Upper lobe of right lung (tissue), 1 donor: Measurements from ENCODE around the gene DUSP11. TPM values are rescaled to one million over a fixed set of nuclear protein-coding genes. Genes with fewer than 3 reads are reported as not detected.
"Not testable (repeated sequence)": the region's sequence is repeated elsewhere in the genome, so short reads cannot be mapped to it uniquely, and the experiment has no call there.

ENCODE experiments used
- ATAC-seq: fragments of 200-7000 bp; cut with Tn5 transposase; one replicate; pipeline ENCODE4 v1.9.1; 2020; ENCODE audit warnings: mild to moderate bottlenecking, moderate library complexity
- DNase-seq: peaks from one replicate; pipeline ENCODE4 v3.0.0-alpha.2; 2020
- H3K27ac ChIP-seq: fragments of 200-600 bp; one replicate; pipeline ENCODE4 v1.8.0; 2022
- H3K27me3 ChIP-seq: fragments of 200-600 bp; one replicate; pipeline ENCODE4 v1.8.0; 2022; ENCODE audit warnings: mild to moderate bottlenecking
- H3K36me3 ChIP-seq: fragments of 200-600 bp; one replicate; pipeline ENCODE4 v1.8.0; 2022
- H3K4me1 ChIP-seq: fragments of 200-600 bp; one replicate; pipeline ENCODE4 v1.8.0; 2022
- H3K4me3 ChIP-seq: fragments of 200-600 bp; one replicate; pipeline ENCODE4 v1.8.0; 2022; ENCODE audit warnings: mild to moderate bottlenecking
- H3K9me3 ChIP-seq: fragments of 200-600 bp; one replicate; pipeline ENCODE4 v1.8.0; 2022
- CTCF ChIP-seq: fragments of 200-600 bp; IDR thresholded peaks from one replicate; pipeline ENCODE4 v1.8.0; 2022; ENCODE audit warnings: antibody characterized with exemption
- intact Hi-C: fragments of 100-400 bp; cut with DNase I; formaldehyde crosslinking; loops from one replicate; pipeline ENCODE4 v1.11.0; 2022
- total RNA-seq: library from RNA; stranded (reverse); fragmentation: NEBNext Ultra II Directional; extraction: Animal tissue kit (Norgen Biotek cat#: 25700); gene quantifications from one replicate; pipeline ENCODE4 v1.2.1, GENCODE V29; 2021
- donor health status: DM: no; HTN: yes; CAD: no; lungs with severe emphysema.

DUSP11 gene
- total RNA-seq, 1 donor from 2014 or later: 17.9 TPM

DNA sequence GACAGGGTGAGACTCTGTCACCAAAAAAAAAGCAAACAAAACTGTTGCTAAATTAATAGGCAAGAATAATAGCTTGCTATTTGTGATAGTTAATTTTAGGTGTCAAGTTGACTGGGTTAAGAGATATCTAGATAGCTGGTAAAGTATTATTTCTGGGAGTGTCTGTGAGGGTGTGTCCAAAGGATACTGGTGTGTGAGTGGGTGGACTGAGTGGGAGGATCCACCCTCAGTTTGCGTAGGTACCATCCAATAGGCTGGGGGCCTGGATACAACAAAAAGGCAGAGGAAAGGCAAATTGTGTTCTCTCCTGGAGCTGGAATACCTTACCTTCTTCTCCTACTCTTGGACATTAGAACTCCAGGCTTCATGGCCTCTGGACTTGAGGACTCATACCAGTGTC lies 15.0 kb downstream of the DUSP11 start:
- Histone ChIP-seq H3K27ac (no peak overlapping the region), H3K27me3 (no peaks in the 10 kb centered on the region), H3K36me3 (peaks cover 96% of the 10 kb centered on the region), H3K9me3 (no peaks in the 10 kb centered on the region), H3K4me1 (peaks cover 1% of the 10 kb centered on the region), H3K4me3 (no peak overlapping the region)
- intact Hi-C loops: no loop called here
- no peak for TF ChIP-seq CTCF
- no peak for DNase-seq
- no peak for ATAC-seq

DNA sequence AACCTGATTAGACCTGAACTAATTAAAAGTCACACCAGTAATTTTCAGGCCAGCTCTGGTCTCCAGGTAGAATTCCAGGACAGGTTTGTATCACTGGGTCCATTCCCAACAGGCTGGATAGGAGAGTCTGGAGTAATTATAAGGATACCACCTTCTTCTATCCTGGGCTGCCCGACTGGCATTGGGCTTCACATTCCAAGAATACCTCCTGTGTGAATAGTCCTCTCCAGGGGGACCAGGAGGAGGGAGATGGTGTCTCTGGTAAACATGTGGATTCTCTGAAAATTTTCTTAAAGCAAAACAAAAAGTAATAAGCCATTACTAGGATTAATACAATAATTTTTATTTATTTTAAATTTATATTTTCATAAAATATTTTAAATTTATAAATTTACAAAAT lies 17.3 kb downstream of the DUSP11 start:
- H3K9me3 ChIP-seq: no peaks in the 10 kb centered on the region
- H3K27me3 ChIP-seq: no peaks in the 10 kb centered on the region
- TF ChIP-seq CTCF: no peak
- ATAC-seq (no peak), DNase-seq (no peak)
- H3K27ac ChIP-seq: no peak overlapping the region
- intact Hi-C loops: no loop called here
- peaks cover 75% of the 10 kb centered on the region for H3K36me3 ChIP-seq
- H3K4me1 ChIP-seq: peaks cover 10% of the 10 kb centered on the region
- H3K4me3 ChIP-seq: no peak overlapping the region

DNA sequence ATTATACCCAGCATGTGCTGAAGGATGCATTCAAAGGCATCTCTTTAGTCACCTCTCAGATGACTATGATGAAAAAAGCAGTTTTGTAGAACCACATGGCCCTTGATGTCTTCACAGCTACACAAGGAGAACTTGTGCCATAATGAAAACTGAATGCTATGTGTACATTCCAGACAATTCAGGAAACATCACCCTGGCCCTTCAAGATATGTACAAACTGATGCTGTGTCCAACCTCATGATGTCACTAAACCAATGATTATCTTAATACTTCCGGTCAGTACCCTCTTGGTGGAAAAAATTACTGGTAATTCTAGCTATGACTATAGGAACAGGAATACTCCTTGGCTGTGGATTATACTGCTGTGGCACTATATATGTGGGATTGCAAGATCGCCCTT lies 20.0 kb downstream of the DUSP11 start:
- no peak overlapping the region for H3K27ac ChIP-seq
- H3K4me3 ChIP-seq: no peak overlapping the region
- H3K4me1 ChIP-seq: peaks cover 10% of the 10 kb centered on the region
- no peaks in the 10 kb centered on the region for H3K27me3 ChIP-seq
- peaks cover 65% of the 10 kb centered on the region for H3K36me3 ChIP-seq
- intact Hi-C loops: no loop called here
- DNase-seq: no peak
- H3K9me3 ChIP-seq: no peaks in the 10 kb centered on the region
- TF ChIP-seq CTCF: no peak
- no peak for ATAC-seq

DNA sequence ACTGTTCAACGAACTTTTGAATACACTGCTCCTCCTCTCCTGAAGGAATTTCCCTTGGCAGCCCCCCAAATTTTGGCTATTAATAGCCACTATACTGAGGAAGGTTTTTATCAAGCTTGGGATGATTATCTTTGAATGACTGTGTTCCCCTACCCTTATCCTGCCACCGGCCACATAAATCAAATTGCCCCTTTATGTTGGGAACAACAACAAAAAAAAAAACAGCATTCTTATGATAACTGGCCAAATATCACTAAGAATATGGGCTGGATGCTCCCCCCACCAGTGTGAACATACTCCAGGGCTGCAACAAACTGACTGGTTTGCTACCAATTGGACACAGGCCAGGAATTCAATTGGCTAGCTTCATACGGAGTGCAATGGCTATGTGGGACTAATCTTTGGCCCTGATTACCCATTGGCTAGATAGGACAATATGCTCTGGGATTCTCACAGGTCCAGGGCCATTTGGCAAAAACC lies 20.6 kb downstream of the DUSP11 start:
- Histone ChIP-seq H3K4me3 (no peak overlapping the region), H3K27ac (no peak overlapping the region), H3K27me3 (no peaks in the 10 kb centered on the region), H3K9me3 (no peaks in the 10 kb centered on the region), H3K4me1 (peaks cover 10% of the 10 kb centered on the region), H3K36me3 (peaks cover 60% of the 10 kb centered on the region)
- no peak for TF ChIP-seq CTCF
- no peak for ATAC-seq
- no peak for DNase-seq
- intact Hi-C loops: no loop called here

GRCh38 chr2:73754332-73754731 lies 25.6 kb downstream of the DUSP11 start:
- ATAC-seq, H3K27ac ChIP-seq, H3K4me3 ChIP-seq, H3K4me1 ChIP-seq, intact Hi-C loops, DNase-seq, H3K9me3 ChIP-seq, H3K27me3 ChIP-seq: not testable (repeated sequence)
- peaks cover 45% of the 10 kb centered on the region for H3K36me3 ChIP-seq

- intact Hi-C loops: no loop called here
- ATAC-seq: no peak
Measured at GRCh38 chr2:73749314-73749713, 30.6 kb downstream of the DUSP11 start.

More at GRCh38 chr2:73749314-73749713, 30.6 kb downstream of the DUSP11 start:
- no peak overlapping the region for H3K27ac ChIP-seq
- H3K4me1 ChIP-seq: no peaks in the 10 kb centered on the region
- no peaks in the 10 kb centered on the region for H3K9me3 ChIP-seq
- TF ChIP-seq CTCF: no peak
- H3K36me3 ChIP-seq: peaks cover 47% of the 10 kb centered on the region
- no peak for DNase-seq
- H3K27me3 ChIP-seq: no peaks in the 10 kb centered on the region
- no peak overlapping the region for H3K4me3 ChIP-seq
